Loucy (cell line): ENCODE results near the gene APOH.

ENCODE experiments used
- EZH2phosphoT487 ChIP-seq: fragments of 200-600 bp; IDR thresholded peaks from 2 replicates; pipeline ENCODE4 v1.6.1; 2018; ENCODE audit warnings: antibody characterized with exemption, mild to moderate bottlenecking, moderate library complexity, borderline replicate concordance
- TF ChIP-seq, protein P1 (sequence below): fragments of 200-600 bp; sonication (generic); conservative IDR thresholded peaks from 2 replicates; pipeline ENCODE4 v1.5.1; 2014; ENCODE audit warnings: mild to moderate bottlenecking, antibody characterized with exemption, low read length

DNA sequence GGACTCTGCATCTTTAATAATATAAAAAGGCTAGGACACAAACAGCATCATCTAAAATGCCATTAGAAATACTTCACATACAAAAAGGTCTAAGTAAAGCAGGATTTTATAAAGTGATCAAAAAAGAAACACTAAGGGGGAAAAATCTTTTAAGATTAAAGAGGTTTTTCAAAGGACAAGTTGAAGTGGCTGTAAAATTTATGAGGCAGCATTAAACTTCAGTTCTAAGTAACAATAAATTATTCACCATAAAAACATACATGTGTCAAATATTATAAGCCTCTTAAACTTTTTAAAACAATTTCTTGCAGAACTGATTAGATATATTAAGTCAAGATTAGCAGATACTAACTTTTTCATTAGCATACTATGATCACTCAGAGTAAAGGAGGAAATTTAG lies 58.0 kb downstream of the APOH start:
- TF ChIP-seq, protein P1, sequence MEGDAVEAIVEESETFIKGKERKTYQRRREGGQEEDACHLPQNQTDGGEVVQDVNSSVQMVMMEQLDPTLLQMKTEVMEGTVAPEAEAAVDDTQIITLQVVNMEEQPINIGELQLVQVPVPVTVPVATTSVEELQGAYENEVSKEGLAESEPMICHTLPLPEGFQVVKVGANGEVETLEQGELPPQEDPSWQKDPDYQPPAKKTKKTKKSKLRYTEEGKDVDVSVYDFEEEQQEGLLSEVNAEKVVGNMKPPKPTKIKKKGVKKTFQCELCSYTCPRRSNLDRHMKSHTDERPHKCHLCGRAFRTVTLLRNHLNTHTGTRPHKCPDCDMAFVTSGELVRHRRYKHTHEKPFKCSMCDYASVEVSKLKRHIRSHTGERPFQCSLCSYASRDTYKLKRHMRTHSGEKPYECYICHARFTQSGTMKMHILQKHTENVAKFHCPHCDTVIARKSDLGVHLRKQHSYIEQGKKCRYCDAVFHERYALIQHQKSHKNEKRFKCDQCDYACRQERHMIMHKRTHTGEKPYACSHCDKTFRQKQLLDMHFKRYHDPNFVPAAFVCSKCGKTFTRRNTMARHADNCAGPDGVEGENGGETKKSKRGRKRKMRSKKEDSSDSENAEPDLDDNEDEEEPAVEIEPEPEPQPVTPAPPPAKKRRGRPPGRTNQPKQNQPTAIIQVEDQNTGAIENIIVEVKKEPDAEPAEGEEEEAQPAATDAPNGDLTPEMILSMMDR: no peak
- no peak for TF ChIP-seq EZH2phosphoT487
